ENCODE results near the gene TBCK.
A peak's percentile ranks its signal among the peaks of the same experiment; 100 is the strongest.
"Not testable (repeated sequence)": the region's sequence is repeated elsewhere in the genome, so short reads cannot be mapped to it uniquely, and the experiment has no call there.

Gene TBCK

GRCh38 chr4:106315968-106316772 lies at the start of gene TBCK, which contains the start of gene AIMP1:
TSS of gene TBCK (minus strand) at chr4:106316209. CDS start at chr4:106308960, 7,249 bp downstream.
TSS of gene AIMP1 (plus strand) at chr4:106316550. CDS start at chr4:106325010, 8,460 bp downstream.
- peak; percentile 85 for DNase-seq

- no peak for DNase-seq
Observed at GRCh38 chr4:106365613-106366012, 49.6 kb upstream of the TBCK start.

- no peak for DNase-seq
Observed at GRCh38 chr4:106364282-106364681, 48.3 kb upstream of the TBCK start.

DNA sequence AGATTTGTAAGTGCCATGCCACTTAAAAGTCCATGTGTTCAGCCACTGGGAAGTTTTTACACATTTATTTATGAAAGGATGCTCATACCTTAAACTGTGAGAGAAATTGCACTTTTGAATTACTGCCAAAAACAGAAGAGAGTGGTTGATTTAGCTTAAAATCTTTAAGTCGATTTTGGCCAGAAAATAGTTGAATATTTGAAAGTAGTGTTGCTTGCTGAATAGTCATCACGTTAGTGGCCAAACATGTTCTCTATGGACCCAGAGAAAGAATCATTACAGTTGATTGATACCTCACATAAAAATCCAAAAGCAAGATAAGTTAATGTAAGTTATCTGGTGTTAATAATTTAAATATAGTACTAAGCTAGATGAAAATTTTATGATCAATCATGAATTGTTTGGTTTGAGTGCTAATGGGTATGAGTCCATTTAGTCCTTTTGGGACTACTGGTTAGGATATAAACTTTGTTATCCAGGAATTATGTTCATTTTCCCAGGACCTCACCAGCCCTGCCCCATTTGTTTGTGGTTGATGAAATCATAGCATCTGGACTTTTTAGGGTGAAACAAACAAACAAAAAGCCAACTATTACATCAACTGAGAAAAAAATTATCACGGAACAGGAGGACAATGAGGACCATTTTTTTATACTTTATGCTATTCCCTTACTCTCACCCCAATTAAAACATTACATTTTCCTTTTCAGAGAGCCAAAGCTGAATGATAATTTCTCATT lies 46.2 kb upstream of the TBCK start:
- DNase-seq, result no peak

GRCh38 chr4:106358899-106359298 lies 42.9 kb upstream of the TBCK start:
- DNase-seq, result no peak

DNA sequence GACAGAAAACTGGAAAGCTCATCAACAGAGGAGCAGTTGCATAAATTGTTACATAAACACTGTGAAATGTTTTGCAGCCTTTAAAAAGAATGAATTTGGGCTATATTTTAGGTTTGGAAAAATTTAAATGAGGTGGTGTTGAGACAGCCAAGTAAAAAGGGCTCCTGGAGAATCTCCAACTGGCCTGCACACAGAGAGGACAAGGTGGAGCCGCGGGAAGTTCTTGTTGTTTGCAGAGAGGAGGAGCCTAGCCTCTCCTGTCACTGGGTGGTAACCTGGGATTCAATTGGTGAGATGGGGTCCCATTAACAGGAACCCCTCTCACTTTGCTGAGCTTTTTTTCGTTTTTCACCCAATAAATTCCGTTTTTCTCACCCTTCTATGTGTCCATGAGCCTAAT lies 39.2 kb upstream of the TBCK start:
- DNase-seq, result no peak

DNA sequence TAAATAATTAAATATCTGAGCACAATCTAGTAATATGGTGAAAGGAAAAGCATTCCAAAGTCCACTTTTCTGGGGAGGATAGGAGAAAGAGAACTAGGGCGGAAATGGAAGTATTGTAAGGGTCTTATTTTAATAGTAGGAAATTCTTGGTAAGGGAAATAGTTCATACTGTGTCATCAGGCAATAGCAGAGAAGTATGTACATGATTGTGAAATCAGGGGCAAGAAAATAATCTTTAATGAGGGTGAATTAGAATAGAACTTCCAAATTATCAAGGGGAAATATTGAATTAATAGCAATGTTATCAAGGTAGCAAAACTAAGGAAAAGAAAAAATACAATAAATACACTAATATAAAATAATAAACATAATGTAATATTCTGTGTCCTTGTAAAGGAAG lies 37.8 kb upstream of the TBCK start:
- no peak for DNase-seq

DNA sequence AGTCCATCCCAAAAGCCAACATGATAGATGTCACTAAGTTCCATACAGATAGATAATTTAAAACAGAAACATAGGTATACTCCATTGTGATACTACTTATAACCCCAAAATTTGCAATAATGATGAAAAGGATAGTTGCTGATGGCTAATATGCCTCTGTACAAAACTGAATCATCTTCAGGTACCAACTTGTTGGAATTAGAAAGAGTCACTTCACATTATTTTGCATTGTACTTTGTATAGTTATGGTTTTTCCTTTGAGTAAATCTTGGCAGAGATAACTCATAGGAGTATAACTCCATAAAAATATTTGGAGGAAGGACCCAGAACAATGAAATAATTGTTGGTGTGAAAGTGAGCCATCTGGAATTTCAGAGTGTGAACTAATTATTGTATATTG lies 35.0 kb upstream of the TBCK start:
- DNase-seq, result no peak

GRCh38 chr4:106347167-106347566 lies 31.2 kb upstream of the TBCK start:
- no peak for DNase-seq

GRCh38 chr4:106344647-106344970 lies 28.6 kb upstream of the TBCK start:
- no peak for DNase-seq

GRCh38 chr4:106343865-106344646 lies 28.0 kb upstream of the TBCK start:
- DNase-seq, result no peak

GRCh38 chr4:106340774-106341173 lies 24.8 kb upstream of the TBCK start:
- DNase-seq, result no peak

DNA sequence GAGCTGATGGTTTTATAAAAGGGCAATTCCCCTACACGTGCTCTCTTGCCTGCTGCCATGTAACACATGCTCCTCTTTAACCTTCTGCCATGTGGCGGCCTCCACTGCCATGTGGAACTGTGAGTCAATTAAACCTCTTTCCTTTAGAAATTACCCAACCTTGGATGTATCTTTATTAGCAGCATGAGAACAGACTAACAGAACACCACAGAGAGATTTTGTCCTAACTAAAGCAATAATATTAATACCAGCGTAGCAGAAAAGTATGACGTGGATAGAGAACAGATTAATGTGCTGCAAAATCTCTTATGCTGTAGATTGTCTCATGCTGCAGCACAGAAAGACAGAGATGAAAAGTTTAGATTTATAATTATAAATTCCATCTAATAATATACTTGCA lies 23.4 kb upstream of the TBCK start:
- no peak for DNase-seq

DNA sequence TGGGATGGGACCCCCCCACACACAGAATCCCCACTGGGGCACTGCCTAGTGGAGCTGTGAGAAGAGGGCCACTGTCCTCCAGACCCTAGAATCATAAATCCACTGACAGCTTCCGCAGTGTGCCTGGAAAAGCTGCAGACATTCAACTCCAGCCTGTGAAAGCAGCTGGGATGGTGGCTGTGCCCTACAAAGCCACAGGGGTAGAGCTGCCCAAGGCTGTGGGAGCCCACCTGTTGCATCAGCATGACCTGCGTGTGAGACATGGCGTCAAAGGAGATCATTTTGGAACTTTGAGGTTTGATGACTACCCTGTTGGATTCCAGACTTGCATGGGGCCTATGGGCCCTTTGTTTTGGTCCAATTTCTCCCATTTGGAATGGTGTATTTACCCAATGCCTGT lies 22.7 kb upstream of the TBCK start:
- no peak for DNase-seq

- no peak for DNase-seq
Observed at GRCh38 chr4:106337916-106338315, 21.9 kb upstream of the TBCK start.

DNA sequence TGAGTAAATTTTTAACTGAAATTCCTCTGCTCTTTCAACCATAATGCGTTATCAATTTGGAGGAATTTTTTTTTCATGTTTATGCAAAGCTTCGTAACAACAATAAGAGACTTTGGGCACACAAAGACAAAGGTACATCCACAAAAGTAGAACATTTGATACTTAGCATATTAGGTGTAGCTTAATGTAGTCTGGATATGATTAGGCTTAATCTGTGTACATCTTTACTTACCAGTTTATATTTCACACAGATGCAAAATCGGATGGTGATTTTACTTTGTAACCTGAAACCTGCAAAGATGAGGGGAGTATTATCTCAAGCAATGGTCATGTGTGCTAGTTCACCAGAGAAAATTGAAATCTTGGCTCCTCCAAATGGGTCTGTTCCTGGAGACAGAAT lies 20.6 kb upstream of the TBCK start:
- DNase-seq, result no peak

GRCh38 chr4:106334741-106335470 lies 18.9 kb upstream of the TBCK start:
- no peak for DNase-seq

DNA sequence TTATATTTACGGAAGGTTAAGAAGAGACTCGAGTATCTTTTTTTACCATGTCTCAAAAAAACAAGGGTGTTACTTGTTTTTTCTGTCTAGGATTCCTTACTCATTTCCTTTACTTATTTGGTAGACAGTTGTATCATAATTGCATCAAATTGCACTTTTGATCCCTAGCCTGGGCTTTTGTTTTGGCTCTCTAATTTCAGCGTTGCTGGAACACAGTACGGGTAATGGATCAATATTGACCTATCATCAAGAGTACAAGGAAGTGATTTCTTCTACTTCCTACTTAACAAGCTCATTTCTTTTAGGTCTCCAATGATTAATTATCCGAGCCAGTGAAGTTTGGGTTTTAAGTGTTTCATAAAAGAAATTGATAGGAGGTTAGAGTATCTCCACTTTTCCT lies 17.2 kb upstream of the TBCK start:
- DNase-seq, result no peak

GRCh38 chr4:106329041-106329618 lies 13.1 kb upstream of the TBCK start:
- peak; percentile 12 for DNase-seq

- DNase-seq, result no peak
Observed at GRCh38 chr4:106325800-106326199, 9.8 kb upstream of the TBCK start.

- DNase-seq, result no peak
Observed at GRCh38 chr4:106323119-106323518, 7.1 kb upstream of the TBCK start.

GRCh38 chr4:106321814-106322213 lies 5.8 kb upstream of the TBCK start:
- not testable (repeated sequence) for DNase-seq

DNA sequence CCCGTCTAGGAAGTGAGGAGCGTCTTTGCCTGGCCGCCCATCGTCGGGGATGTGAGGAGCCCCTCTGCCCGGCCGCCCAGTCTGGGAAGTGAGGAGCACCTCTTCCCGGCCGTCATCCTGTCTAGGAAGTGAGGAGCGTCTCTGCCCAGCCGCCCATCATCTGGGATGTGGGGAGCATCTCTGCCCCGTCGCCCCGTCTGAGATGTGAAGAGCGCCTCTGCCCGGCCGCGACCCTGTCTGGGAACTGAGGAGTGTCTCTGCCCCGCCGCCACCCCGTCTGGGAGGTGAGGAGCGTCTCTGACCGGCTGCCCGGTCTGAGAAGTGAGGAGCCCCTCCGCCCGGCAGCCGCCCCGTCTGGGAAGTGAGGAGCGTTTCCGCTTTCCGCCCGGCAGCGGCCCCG lies 5.2 kb upstream of the TBCK start:
- DNase-seq, result not testable (repeated sequence)

Measured in NCI-H2227 treated with DMSO at 0.1 percent for 48 hours (cell line).